ENCODE data around the gene POC1B. TPM values are rescaled to one million over a fixed set of nuclear protein-coding genes. Genes with fewer than 3 reads are reported as not detected.

Gene POC1B
- total RNA-seq, 2 experiments from 2014 or later: 47.7 to 49.4 TPM

GRCh38 chr12:89427508-89428156 lies 98.2 kb downstream of the POC1B start:
- CTCF ChIA-PET: interaction anchor here (0.7 to 1.9 kb wide), 5 partner anchors 8 to 410 kb away, joined by 3 to 11 read pairs (median 3); no protein-coding TSS in a partner anchor
- Mint-ChIP-seq H3K36me3 (ENCODE audit: low read depth) (peaks cover 63% of the 10 kb centered on the region), H3K4me1 (ENCODE audit: low read depth) (peaks cover 40% of the 10 kb centered on the region), H3K9me3 (ENCODE audit: insufficient read depth) (no peaks in the 10 kb centered on the region), H3K4me3 (peak overlapping the region; percentile 30), H3K27ac (peak overlapping the region; percentile 79), H3K27me3 (ENCODE audit: low read depth) (no peaks in the 10 kb centered on the region)
- DNase-seq: peak; percentile 33
- peak; percentile 78 for ATAC-seq
- POLR2A ChIA-PET: interaction anchor here (0.7 to 3.5 kb wide), 2 partner anchors 34 to 76 kb away, joined by 3 to 27 read pairs; partner anchors contain the start of gene DUSP6

- ChIA-PET POLR2A (no interaction called here), CTCF (interaction anchor here (1.1 to 1.3 kb wide), 2 partner anchors 9 to 13 kb away, joined by 3 read pairs; no protein-coding TSS in a partner anchor)
- ATAC-seq (no peak), DNase-seq (no peak)
- Mint-ChIP-seq H3K4me3 (no peak overlapping the region), H3K9me3 (ENCODE audit: insufficient read depth) (no peaks in the 10 kb centered on the region), H3K4me1 (ENCODE audit: low read depth) (peaks cover 48% of the 10 kb centered on the region), H3K36me3 (ENCODE audit: low read depth) (peaks cover 63% of the 10 kb centered on the region), H3K27ac (no peak overlapping the region), H3K27me3 (ENCODE audit: low read depth) (no peaks in the 10 kb centered on the region)
These were observed 101.0 kb downstream of the POC1B start for GRCh38 chr12:89424846-89425245.

- H3K27me3 Mint-ChIP-seq (ENCODE audit: low read depth): no peaks in the 10 kb centered on the region
- CTCF ChIA-PET: interaction anchor here (1.1 to 1.3 kb wide), 2 partner anchors 9 to 14 kb away, joined by 3 read pairs; no protein-coding TSS in a partner anchor
- no peak for DNase-seq
- H3K9me3 Mint-ChIP-seq (ENCODE audit: insufficient read depth): no peaks in the 10 kb centered on the region
- H3K27ac Mint-ChIP-seq: no peak overlapping the region
- no peak for ATAC-seq
- POLR2A ChIA-PET: no interaction called here
- H3K4me3 Mint-ChIP-seq: no peak overlapping the region
- H3K36me3 Mint-ChIP-seq (ENCODE audit: low read depth): peaks cover 60% of the 10 kb centered on the region
- peaks cover 43% of the 10 kb centered on the region for H3K4me1 Mint-ChIP-seq (ENCODE audit: low read depth)
These were observed 101.5 kb downstream of the POC1B start for GRCh38 chr12:89424389-89424788.

GRCh38 chr12:89421092-89421835 lies 104.6 kb downstream of the POC1B start:
- peaks cover 48% of the 10 kb centered on the region for H3K36me3 Mint-ChIP-seq (ENCODE audit: low read depth)
- H3K4me3 Mint-ChIP-seq: no peak overlapping the region
- no peak for ATAC-seq
- DNase-seq: no peak
- ChIA-PET CTCF (interaction anchor here (0.6 kb wide), 1 partner anchor 39 kb away, joined by 4 read pairs; no protein-coding TSS in a partner anchor), POLR2A (no interaction called here)
- no peaks in the 10 kb centered on the region for H3K9me3 Mint-ChIP-seq (ENCODE audit: insufficient read depth)
- no peaks in the 10 kb centered on the region for H3K27me3 Mint-ChIP-seq (ENCODE audit: low read depth)
- H3K4me1 Mint-ChIP-seq (ENCODE audit: low read depth): peaks cover 22% of the 10 kb centered on the region
- no peak overlapping the region for H3K27ac Mint-ChIP-seq

GRCh38 chr12:89418228-89418910 lies 107.5 kb downstream of the POC1B start:
- DNase-seq: no peak
- no peaks in the 10 kb centered on the region for H3K27me3 Mint-ChIP-seq (ENCODE audit: low read depth)
- H3K9me3 Mint-ChIP-seq (ENCODE audit: insufficient read depth): no peaks in the 10 kb centered on the region
- H3K4me3 Mint-ChIP-seq: no peak overlapping the region
- POLR2A ChIA-PET: no interaction called here
- H3K4me1 Mint-ChIP-seq (ENCODE audit: low read depth): peaks cover 12% of the 10 kb centered on the region
- H3K36me3 Mint-ChIP-seq (ENCODE audit: low read depth): peaks cover 28% of the 10 kb centered on the region
- H3K27ac Mint-ChIP-seq: no peak overlapping the region
- no peak for ATAC-seq
- CTCF ChIA-PET: no interaction called here

GRCh38 chr12:89417246-89417977 lies 108.4 kb downstream of the POC1B start:
- ATAC-seq (no peak), DNase-seq (no peak)
- peaks cover 27% of the 10 kb centered on the region for H3K36me3 Mint-ChIP-seq (ENCODE audit: low read depth)
- H3K4me3 Mint-ChIP-seq: no peak overlapping the region
- H3K27ac Mint-ChIP-seq: no peak overlapping the region
- H3K4me1 Mint-ChIP-seq (ENCODE audit: low read depth): peaks cover 9% of the 10 kb centered on the region
- ChIA-PET CTCF (interaction anchor here (1.0 kb wide), 1 partner anchor 10 kb away, joined by 3 read pairs; no protein-coding TSS in a partner anchor), POLR2A (no interaction called here)
- no peaks in the 10 kb centered on the region for H3K27me3 Mint-ChIP-seq (ENCODE audit: low read depth)
- no peaks in the 10 kb centered on the region for H3K9me3 Mint-ChIP-seq (ENCODE audit: insufficient read depth)

GRCh38 chr12:89416049-89416792 lies 109.6 kb downstream of the POC1B start:
- no peaks in the 10 kb centered on the region for H3K27me3 Mint-ChIP-seq (ENCODE audit: low read depth)
- no peak overlapping the region for H3K4me3 Mint-ChIP-seq
- no peak overlapping the region for H3K27ac Mint-ChIP-seq
- DNase-seq: no peak
- POLR2A ChIA-PET: no interaction called here
- H3K9me3 Mint-ChIP-seq (ENCODE audit: insufficient read depth): no peaks in the 10 kb centered on the region
- peaks cover 1% of the 10 kb centered on the region for H3K4me1 Mint-ChIP-seq (ENCODE audit: low read depth)
- ATAC-seq: no peak
- peaks cover 25% of the 10 kb centered on the region for H3K36me3 Mint-ChIP-seq (ENCODE audit: low read depth)
- CTCF ChIA-PET: interaction anchor here (1.0 to 1.2 kb wide), 2 partner anchors 8 to 399 kb away, joined by 3 to 4 read pairs; no protein-coding TSS in a partner anchor

GRCh38 chr12:89414851-89415250 lies 111.0 kb downstream of the POC1B start:
- Mint-ChIP-seq H3K9me3 (ENCODE audit: insufficient read depth) (no peaks in the 10 kb centered on the region), H3K27me3 (ENCODE audit: low read depth) (no peaks in the 10 kb centered on the region), H3K27ac (no peak overlapping the region), H3K4me1 (ENCODE audit: low read depth) (no peaks in the 10 kb centered on the region), H3K36me3 (ENCODE audit: low read depth) (peaks cover 17% of the 10 kb centered on the region), H3K4me3 (no peak overlapping the region)
- ChIA-PET POLR2A (no interaction called here), CTCF (interaction anchor here (1.2 kb wide), 1 partner anchor 9 kb away, joined by 3 read pairs; no protein-coding TSS in a partner anchor)
- no peak for DNase-seq
- no peak for ATAC-seq

GRCh38 chr12:89414322-89414721 lies 111.5 kb downstream of the POC1B start:
- ChIA-PET POLR2A (no interaction called here), CTCF (interaction anchor here (1.2 kb wide), 1 partner anchor 397 kb away, joined by 3 read pairs; no protein-coding TSS in a partner anchor)

GRCh38 chr12:89413234-89413633 lies 112.6 kb downstream of the POC1B start:
- ChIA-PET CTCF (interaction anchor here (0.8 to 1.2 kb wide), 3 partner anchors 49 to 396 kb away, joined by 3 to 4 read pairs (median 3); no protein-coding TSS in a partner anchor), POLR2A (no interaction called here)
- Mint-ChIP-seq H3K9me3 (ENCODE audit: insufficient read depth) (no peaks in the 10 kb centered on the region), H3K36me3 (ENCODE audit: low read depth) (peaks cover 21% of the 10 kb centered on the region), H3K27me3 (ENCODE audit: low read depth) (no peaks in the 10 kb centered on the region), H3K27ac (no peak overlapping the region), H3K4me1 (ENCODE audit: low read depth) (no peaks in the 10 kb centered on the region), H3K4me3 (no peak overlapping the region)
- no peak for DNase-seq
- no peak for ATAC-seq

More at GRCh38 chr12:89414322-89414721, 111.5 kb downstream of the POC1B start:
- H3K4me1 Mint-ChIP-seq (ENCODE audit: low read depth): no peaks in the 10 kb centered on the region
- no peaks in the 10 kb centered on the region for H3K27me3 Mint-ChIP-seq (ENCODE audit: low read depth)
- no peak overlapping the region for H3K4me3 Mint-ChIP-seq
- DNase-seq (no peak), ATAC-seq (no peak)
- no peaks in the 10 kb centered on the region for H3K9me3 Mint-ChIP-seq (ENCODE audit: insufficient read depth)
- H3K36me3 Mint-ChIP-seq (ENCODE audit: low read depth): peaks cover 19% of the 10 kb centered on the region
- H3K27ac Mint-ChIP-seq: no peak overlapping the region

- ATAC-seq (no peak), DNase-seq (no peak)
- no peak overlapping the region for H3K27ac Mint-ChIP-seq
- peaks cover 17% of the 10 kb centered on the region for H3K36me3 Mint-ChIP-seq (ENCODE audit: low read depth)
- ChIA-PET CTCF (no interaction called here), POLR2A (no interaction called here)
- H3K4me3 Mint-ChIP-seq: no peak overlapping the region
- H3K4me1 Mint-ChIP-seq (ENCODE audit: low read depth): no peaks in the 10 kb centered on the region
- no peaks in the 10 kb centered on the region for H3K9me3 Mint-ChIP-seq (ENCODE audit: insufficient read depth)
- no peaks in the 10 kb centered on the region for H3K27me3 Mint-ChIP-seq (ENCODE audit: low read depth)
These were observed 113.2 kb downstream of the POC1B start for GRCh38 chr12:89412665-89413064.
